Lower leg skin (tissue), 4 donors: ENCODE data around the gene FDX2. TPM values are rescaled to one million over a fixed set of nuclear protein-coding genes. Genes with fewer than 3 reads are reported as not detected.

Experiments
- DNase-seq, 2 donors: peaks; one replicate each; pipeline ENCODE4 v3.0.0-alpha.2; 2019; ENCODE audit warnings: low spot score in 2 of 2
- H3K4me3 ChIP-seq: fragments of 200-600 bp; sonication (generic); 2 replicates; pipeline ENCODE4 v1.5.1; 2017; ENCODE audit warnings: mild to moderate bottlenecking, low read depth; ENCODE audit not compliant: poor library complexity, severe bottlenecking
- CTCF ChIP-seq, 3 donors: fragments of 450-650 bp; IDR thresholded peaks; one replicate each; pipeline ENCODE4 v1.5.1; 2016; ENCODE audit warnings: antibody characterized with exemption in 3 of 3, mild to moderate bottlenecking in 3 of 3, moderate library complexity in 2 of 3
- POLR2A ChIP-seq, 2 donors: fragments of 450-650 bp; IDR thresholded peaks; one replicate each; pipeline ENCODE4 v1.6.1; 2016 to 2017; ENCODE audit warnings: antibody characterized with exemption in 2 of 2, mild to moderate bottlenecking in 1 of 2, moderate library complexity in 1 of 2
- WGBS, 2 donors: methylation state at CpG; one replicate each; pipeline ENCODE4 v1.1.5; 2018; 5-methylcytosine and 5-hydroxymethylcytosine counted together
- intact Hi-C: fragments of 100-400 bp; cut with DNase I; formaldehyde crosslinking; loops from one replicate; pipeline ENCODE4 v1.15.0; 2023; ENCODE audit warnings: low total_unique reads
- total RNA-seq, 4 donors: library from RNA; depleted of rRNA; stranded (reverse); fragments of >200 nt; gene quantifications; one replicate each; pipeline ENCODE4 v1.1.0, GENCODE V29; 2016

The FDX2 gene
- total RNA-seq, 4 donors from 2014 or later, result 10.3 to 20.7 (median 18.2) TPM

- TF ChIP-seq CTCF (IDR thresholded peaks at IDR 0.05), result no peak
- no peak for TF ChIP-seq POLR2A (IDR thresholded peaks at IDR 0.05)
- no peak overlapping the region for H3K4me3 ChIP-seq
- no peak for DNase-seq
- intact Hi-C loops, result no loop called here
- 59 to 88% methylated on average over 4 to 11 of the region's 11 CpGs for WGBS, 2 donors
Observed at GRCh38 chr19:10321417-10321797, 5.6 kb upstream of the FDX2 start.

- intact Hi-C loops, result no loop called here
- TF ChIP-seq CTCF (IDR thresholded peaks at IDR 0.05) (no peak), POLR2A (IDR thresholded peaks at IDR 0.05) (no peak)
- no peak overlapping the region for H3K4me3 ChIP-seq
- no peak for DNase-seq
- WGBS, 2 donors, result 88 to 94% methylated on average over 22 to 27 of the region's 32 CpGs
Observed at GRCh38 chr19:10320602-10321416, 5.0 kb upstream of the FDX2 start.

DNA sequence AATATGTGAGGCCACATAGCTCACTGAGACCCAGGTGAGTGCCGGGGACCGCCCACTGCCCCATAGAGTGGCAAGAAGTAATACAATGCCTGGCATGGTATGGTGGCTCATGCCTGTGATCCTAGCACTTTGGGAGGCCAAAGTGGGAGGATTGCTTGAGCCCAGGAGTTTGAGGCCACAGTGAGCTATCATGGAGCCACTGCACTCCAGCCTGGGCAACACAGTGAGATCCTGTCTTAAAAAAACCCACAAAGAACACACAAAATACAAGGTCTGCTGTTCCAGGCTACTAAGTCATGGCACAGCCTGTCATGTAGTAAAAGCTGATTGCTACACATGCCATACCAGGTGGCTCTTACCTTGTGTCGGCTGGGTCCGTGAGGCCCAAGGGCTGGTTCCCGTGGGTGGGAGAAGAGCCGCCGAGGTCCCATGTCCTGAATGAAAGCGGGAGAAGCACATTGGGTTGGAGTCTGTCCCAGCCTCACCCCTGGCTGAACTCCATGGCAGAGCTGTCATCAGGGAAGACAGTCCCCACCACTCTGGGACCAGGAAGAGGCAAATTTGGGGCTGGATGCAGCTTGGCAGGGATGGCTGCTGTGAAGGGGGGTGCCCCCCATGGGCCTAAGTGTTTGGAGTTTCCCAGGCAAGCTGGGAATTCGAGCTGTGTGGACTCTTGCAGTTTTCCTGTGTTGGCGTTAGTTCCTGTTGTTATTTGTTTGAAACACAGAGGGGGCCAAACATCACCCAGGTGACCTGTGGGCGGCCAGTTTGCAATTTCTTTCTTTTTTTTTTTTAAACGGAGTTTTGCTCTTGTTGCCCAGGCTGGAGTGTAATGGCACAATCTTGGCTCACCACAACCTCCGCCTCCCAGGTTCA is 3.2 kb upstream of the FDX2 start:
- no peak overlapping the region for H3K4me3 ChIP-seq
- DNase-seq, result no peak
- intact Hi-C loops, result no loop called here
- TF ChIP-seq CTCF (IDR thresholded peaks at IDR 0.05) (no peak), POLR2A (IDR thresholded peaks at IDR 0.05) (no peak)
- WGBS, 2 donors, result 85 to 90% methylated on average over 13 of the region's 13 CpGs

GRCh38 chr19:10317857-10318462 is 2.1 kb upstream of the FDX2 start:
- no peak for DNase-seq
- 94 to 95% methylated on average over 15 of the region's 15 CpGs for WGBS, 2 donors
- H3K4me3 ChIP-seq, result no peak overlapping the region
- intact Hi-C loops, result no loop called here
- TF ChIP-seq CTCF (IDR thresholded peaks at IDR 0.05) (no peak), POLR2A (IDR thresholded peaks at IDR 0.05) (no peak)

DNA sequence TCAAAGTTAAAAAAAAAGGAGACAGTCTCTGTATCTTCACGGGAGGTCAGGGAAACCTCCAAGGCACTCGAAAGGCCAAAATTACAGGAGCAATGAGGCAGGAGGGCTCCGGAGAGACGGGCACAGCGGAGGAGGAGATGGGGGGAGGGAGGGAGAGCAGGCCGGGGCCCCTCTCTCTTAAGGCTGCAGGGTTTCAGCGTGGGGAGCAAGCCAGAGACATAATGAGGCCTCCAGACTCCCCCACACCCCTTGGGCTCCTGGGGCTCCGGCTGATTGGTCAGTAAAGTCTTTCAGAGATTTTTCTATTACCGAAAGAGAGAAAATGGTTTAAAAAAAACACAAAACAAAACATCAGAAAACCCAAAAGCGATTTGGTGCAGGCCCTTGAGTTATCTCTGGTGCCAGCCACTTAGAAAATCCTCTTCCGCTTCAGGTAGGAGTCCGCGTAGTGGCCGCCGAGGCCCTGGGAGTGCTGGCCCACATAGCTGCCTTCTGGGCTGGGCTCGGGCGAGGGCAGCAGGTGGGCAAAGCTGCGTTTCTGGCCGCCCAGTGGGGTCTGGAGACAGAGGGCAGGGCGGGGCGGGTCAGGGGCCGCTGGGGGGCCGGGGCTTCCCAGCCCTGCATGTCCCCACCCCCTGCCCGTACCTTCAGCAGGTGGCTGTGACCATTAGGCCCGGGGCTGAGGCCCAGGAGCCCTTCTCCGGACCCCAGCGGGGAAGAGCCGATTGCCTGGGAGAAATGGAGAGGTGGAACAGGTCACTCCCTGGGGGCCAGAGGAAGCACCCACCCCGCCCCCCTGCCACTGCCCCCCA is 1.4 kb upstream of the FDX2 start:
- no peak overlapping the region for H3K4me3 ChIP-seq
- TF ChIP-seq CTCF (IDR thresholded peaks at IDR 0.05), result no peak
- no peak for TF ChIP-seq POLR2A (IDR thresholded peaks at IDR 0.05)
- intact Hi-C loops, result no loop called here
- no peak for DNase-seq
- WGBS, 2 donors, result 80 to 82% methylated on average over 26 of the region's 29 CpGs
